Measurements from ENCODE around the gene LAMC3.

Gene LAMC3

DNA sequence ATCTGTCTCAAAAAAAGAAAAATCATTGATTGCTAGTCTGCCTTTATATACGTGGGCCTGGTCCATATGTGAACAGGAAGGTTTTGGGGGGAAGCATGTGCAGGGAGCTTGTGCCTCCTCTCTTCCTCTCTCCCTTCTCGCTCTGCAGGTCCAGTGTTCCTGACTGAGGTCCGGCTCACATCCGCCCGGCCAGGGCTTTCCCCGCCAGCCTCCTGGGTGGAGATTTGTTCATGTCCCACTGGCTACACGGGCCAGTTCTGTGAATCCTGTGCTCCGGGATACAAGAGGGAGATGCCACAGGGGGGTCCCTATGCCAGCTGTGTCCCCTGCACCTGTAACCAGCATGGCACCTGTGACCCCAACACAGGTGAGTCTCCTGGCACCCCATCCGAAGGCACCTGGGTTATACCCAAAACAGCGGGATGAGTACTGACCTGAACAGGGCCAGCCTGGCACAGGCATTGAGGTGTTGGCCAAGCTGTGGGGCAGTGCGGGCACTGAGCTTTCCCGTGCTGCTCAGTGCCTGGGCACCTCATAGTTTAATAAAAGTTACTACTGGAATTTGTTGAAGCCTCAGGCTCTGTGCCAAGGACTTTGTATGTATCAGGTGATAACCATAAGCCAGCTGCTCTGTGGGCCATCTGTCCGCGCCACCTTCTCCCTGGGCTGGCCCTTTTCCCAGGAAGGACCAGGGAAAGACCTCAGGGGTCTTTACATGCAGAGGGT, 48.0 kb downstream of the LAMC3 start:
- in situ Hi-C loops (cut with MboI; ENCODE audit: low pct_unique_long_range_greater_than_20kb, low sequenced_read_pairs), result no loop called here
- DNase-seq, result no peak

- in situ Hi-C loops (cut with MboI; ENCODE audit: low pct_unique_long_range_greater_than_20kb, low sequenced_read_pairs), result no loop called here
Measured at GRCh38 chr9:131060900-131061630, 52.1 kb downstream of the LAMC3 start.

GRCh38 chr9:131062969-131063368, 54.0 kb downstream of the LAMC3 start:
- no peak for DNase-seq
- in situ Hi-C loops (cut with MboI; ENCODE audit: low pct_unique_long_range_greater_than_20kb, low sequenced_read_pairs), result no loop called here

More at GRCh38 chr9:131060900-131061630, 52.1 kb downstream of the LAMC3 start:
- no peak for DNase-seq

GRCh38 chr9:131065599-131065998, 56.6 kb downstream of the LAMC3 start:
- in situ Hi-C loops (cut with MboI; ENCODE audit: low pct_unique_long_range_greater_than_20kb, low sequenced_read_pairs), result no loop called here
- no peak for DNase-seq

GRCh38 chr9:131067625-131068024, 58.7 kb downstream of the LAMC3 start:
- no peak for DNase-seq
- in situ Hi-C loops (cut with MboI; ENCODE audit: low pct_unique_long_range_greater_than_20kb, low sequenced_read_pairs), result no loop called here

DNA sequence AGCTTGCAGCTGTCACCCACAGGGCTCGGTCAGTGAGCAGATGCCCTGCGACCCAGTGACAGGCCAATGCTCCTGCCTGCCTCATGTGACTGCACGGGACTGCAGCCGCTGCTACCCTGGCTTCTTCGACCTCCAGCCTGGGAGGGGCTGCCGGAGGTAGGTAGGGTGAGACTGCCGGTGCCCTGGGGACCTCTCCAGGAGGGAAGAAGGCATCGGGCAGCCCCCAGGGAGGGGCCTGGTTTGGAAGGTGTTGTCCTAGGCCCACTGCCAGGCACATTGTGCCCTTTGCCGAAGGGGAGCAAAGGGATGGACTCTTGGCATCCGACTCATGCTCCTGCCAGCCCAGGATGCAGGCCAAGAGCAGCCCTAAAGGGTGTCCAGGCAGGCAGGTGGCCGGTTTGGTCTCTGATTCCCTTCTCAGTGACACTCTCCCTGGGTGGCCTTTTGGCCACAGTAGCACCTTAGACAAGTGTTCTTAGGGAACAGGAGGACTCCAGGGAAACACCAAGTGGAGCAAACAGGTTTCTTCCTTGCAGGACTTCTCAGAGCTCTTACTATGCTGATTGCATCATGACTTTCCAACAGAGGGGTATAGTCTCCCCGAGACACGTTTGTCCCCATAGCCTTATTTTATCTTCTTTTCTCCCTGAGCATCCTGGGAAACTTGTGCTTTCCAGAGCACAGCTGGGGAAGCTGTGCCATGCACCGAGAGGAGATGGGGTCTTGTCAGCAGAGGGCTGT, 59.3 kb downstream of the LAMC3 start:
- in situ Hi-C loops (cut with MboI; ENCODE audit: low pct_unique_long_range_greater_than_20kb, low sequenced_read_pairs), result no loop called here
- DNase-seq, result no peak

DNA sequence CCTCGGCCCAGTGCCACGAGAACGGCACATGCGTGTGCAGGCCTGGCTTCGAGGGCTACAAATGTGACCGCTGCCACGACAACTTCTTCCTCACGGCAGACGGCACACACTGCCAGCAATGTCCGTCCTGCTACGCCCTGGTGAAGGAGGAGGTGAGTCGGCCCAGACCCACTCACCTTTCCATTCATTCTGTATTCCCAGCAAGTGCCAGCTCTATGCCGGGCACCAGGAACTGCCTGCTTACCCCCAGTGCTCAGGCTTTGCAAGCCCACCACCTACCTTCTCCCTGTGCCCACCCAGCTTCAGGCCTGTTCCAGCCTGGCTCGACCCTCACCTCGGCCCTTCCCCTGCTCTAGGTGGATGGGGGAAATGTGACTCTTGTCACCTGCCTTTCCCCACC, 60.7 kb downstream of the LAMC3 start:
- no peak for DNase-seq
- in situ Hi-C loops (cut with MboI; ENCODE audit: low pct_unique_long_range_greater_than_20kb, low sequenced_read_pairs), result no loop called here

GRCh38 chr9:131072107-131072870, 63.3 kb downstream of the LAMC3 start:
- in situ Hi-C loops (cut with MboI; ENCODE audit: low pct_unique_long_range_greater_than_20kb, low sequenced_read_pairs), result no loop called here
- no peak for DNase-seq

DNA sequence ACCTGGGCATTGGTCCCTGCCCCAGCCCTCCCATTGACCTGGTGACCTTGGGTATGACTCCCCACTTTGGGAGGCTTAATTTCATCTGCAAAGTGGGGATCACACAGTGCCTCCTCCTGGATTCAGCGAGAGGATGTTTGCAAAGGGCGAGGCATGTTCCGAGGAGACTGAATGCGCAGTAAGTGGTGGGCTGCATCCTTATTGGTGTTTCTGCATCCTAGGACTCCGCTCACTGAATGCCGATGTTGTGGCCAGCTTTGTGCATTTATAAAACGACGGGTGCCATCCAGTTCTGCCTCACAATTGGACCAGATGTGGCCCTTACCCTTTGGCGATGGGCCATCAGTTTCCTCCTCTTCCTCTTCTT, 63.9 kb downstream of the LAMC3 start:
- DNase-seq, result no peak
- in situ Hi-C loops (cut with MboI; ENCODE audit: low pct_unique_long_range_greater_than_20kb, low sequenced_read_pairs), result no loop called here

- DNase-seq, result no peak
- in situ Hi-C loops (cut with MboI; ENCODE audit: low pct_unique_long_range_greater_than_20kb, low sequenced_read_pairs), result no loop called here
Measured at GRCh38 chr9:131076347-131077195, 67.6 kb downstream of the LAMC3 start.

DNA sequence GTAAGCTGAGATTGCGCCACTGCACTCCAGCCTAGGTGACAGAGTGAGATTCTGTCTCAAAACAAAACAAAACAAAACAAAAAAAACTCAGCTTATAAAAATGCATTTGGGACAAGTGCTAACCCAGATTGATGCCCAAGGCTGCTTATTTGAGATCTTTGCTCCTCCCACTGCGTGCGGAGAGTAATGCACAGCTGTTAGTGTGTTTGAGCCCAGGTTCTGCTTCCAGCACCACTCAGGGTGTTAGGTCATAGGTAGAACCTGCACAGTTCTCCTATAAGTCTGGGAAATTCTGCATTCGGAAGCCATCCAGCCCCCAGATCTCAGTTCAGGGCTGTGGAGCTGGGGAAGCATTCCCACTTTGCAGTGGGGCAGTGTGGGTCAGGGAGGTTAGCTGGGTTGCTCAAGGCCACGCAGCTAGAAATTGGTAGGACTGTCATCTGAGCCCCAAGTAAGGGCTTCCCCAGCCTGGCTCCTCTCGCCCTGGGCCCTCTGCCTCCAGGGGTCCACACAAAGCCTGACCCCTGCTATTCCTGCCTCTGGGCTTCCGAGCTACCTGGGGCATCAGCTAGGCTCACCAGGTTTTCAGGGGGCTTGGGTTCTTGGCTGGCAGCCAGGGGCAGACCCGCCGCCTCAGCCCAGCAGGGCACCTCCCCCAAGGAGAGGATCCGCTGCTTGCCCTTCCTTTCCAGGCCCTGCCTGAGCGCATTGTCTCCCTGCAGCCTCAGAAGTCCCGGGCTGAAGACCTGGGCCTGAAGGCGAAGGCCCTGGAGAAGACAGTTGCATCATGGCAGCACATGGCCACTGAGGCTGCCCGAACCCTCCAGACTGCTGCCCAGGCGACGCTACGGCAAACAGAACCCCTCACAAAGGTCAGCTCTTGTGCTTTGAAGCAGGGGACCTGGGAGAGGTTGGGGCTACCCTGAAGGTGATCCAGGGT, 69.7 kb downstream of the LAMC3 start:
- DNase-seq, result no peak
- in situ Hi-C loops (cut with MboI; ENCODE audit: low pct_unique_long_range_greater_than_20kb, low sequenced_read_pairs), result no loop called here

DNA sequence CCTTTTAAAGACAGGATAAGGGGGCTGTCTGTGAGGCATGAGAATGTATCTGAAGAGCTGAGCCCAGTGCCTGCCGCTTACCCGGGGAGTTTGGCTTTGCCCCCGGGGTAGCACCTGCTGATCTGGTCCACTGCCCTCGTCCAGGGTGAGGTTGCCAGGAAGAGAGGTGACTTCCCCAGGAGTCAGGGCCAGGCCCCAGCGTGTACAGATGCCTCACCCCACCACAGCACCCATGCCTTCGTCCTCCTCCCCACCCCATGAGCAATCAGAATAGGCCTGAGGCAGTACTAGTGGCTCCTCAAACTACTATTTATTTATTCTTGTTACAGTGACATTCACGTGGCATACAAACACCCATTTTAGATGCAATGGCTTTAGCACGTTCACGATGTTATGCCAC, 71.6 kb downstream of the LAMC3 start:
- in situ Hi-C loops (cut with MboI; ENCODE audit: low pct_unique_long_range_greater_than_20kb, low sequenced_read_pairs), result no loop called here
- DNase-seq, result no peak

GRCh38 chr9:131081868-131082267, 72.9 kb downstream of the LAMC3 start:
- no peak for DNase-seq
- in situ Hi-C loops (cut with MboI; ENCODE audit: low pct_unique_long_range_greater_than_20kb, low sequenced_read_pairs), result no loop called here

- DNase-seq, result no peak
- in situ Hi-C loops (cut with MboI; ENCODE audit: low pct_unique_long_range_greater_than_20kb, low sequenced_read_pairs), result no loop called here
Measured at GRCh38 chr9:131082774-131083512, 74.0 kb downstream of the LAMC3 start.

DNA sequence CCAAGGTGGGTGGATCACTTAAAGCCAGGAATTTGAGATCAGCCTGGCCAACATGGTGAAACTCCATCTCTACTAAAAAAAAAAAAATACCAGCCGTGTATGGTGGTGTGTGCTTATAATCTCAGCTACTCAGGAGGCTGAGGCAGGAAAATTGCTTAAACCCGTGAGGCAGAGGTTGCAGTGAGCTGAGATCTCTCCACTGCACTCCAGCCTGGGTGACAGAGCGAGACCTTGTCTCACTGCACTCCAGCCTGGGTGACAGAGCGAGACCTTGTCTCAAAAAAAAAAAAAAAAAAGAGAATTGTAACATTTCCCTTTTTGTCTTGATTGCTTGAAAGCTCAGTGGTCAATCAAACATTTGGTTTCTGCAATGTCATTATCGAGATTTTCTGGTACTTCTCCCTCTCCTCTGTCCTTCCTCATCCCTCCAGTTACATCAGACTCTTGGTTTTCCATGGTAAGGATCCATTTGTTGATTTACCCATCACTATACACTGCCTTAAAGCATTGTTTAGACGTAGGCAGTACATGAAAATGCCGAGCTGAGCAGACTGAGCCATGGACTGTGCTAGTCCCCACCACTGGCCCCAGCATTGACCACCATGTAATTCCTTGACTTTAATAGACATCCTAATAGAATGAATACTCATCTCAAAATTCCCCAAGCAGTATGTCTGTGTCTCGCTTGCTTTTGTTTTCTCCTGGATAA, 75.8 kb downstream of the LAMC3 start:
- DNase-seq, result no peak

DNA sequence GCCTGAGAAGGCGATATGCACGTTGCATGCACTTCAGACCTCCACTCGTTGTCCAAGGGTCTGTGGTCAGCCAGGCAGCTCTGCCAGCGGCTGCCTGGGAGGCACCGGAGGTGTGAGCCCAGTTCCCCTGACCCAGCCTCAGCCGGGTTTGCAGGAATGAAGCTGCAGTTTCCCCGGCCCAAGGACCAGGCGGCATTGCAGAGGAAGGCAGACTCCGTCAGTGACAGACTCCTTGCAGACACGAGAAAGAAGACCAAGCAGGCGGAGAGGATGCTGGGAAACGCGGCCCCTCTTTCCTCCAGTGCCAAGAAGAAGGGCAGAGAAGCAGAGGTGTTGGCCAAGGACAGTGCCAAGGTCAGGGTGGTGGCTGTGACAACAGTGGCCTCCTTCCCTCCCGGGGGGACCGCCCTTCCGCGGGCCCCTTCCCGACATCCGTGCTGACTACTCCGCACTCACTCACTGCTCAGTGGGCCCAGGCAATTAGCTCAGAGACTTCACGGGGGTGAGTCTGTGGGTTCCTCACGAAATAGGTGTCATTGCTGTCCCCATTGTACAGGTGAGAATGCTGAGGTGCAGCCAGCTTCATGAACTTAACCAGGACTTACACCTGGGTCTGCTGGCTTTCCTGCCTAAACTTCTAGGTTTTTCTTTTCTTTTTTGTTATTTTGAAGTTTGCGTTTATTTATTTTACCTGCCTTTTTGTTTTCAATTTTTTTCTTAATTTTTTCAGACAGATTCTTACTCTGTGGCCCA, 76.6 kb downstream of the LAMC3 start:
- DNase-seq, result no peak
- in situ Hi-C loops (cut with MboI; ENCODE audit: low pct_unique_long_range_greater_than_20kb, low sequenced_read_pairs), result no loop called here

More for the DNA sequence above, 75.8 kb downstream of the LAMC3 start:
- in situ Hi-C loops (cut with MboI; ENCODE audit: low pct_unique_long_range_greater_than_20kb, low sequenced_read_pairs), result no loop called here
